ENCODE results near the gene SMURF2. TPM values are rescaled to one million over a fixed set of nuclear protein-coding genes. Genes with fewer than 3 reads are reported as not detected.

Gene SMURF2
- total and polyA plus RNA-seq, 9 of the 15 experiments (the other 6 are each of a cell fraction or from before 2014, with no cell fraction given), result 3.8 to 22.0 (median 14.8) TPM

GRCh38 chr17:64504769-64505339 lies 157.3 kb downstream of the SMURF2 start (continued):
- no peak for TF ChIP-seq ZNF639 (CRISPR knock-in tag; conservative IDR thresholded peaks at IDR 0.05 in 1 of 2, IDR thresholded peaks at IDR 0.05 in 1 of 2)
- TF ChIP-seq IRF2 (CRISPR knock-in tag; IDR thresholded peaks at IDR 0.05), result no peak
- no peak for TF ChIP-seq ZNF75A (CRISPR knock-in tag; IDR thresholded peaks at IDR 0.05)
- no peak for TF ChIP-seq ZBTB49 (CRISPR knock-in tag; IDR thresholded peaks at IDR 0.05; ENCODE audit: borderline replicate concordance)
- TF ChIP-seq SFPQ (IDR thresholded peaks at IDR 0.05; ENCODE audit: low read depth, low read length), result peak; percentile 65
- TF ChIP-seq POLR2G (IDR thresholded peaks at IDR 0.05; ENCODE audit: low read depth, low read length), result no peak
- TF ChIP-seq ZFP91 (CRISPR knock-in tag; IDR thresholded peaks at IDR 0.05), result no peak
- TF ChIP-seq TCF3 (CRISPR knock-in tag; IDR thresholded peaks at IDR 0.05), result peak; percentile 85
- TF ChIP-seq ZNF77 (CRISPR knock-in tag; IDR thresholded peaks at IDR 0.05), result no peak
- no peak for TF ChIP-seq NFIX (CRISPR knock-in tag; IDR thresholded peaks at IDR 0.05; ENCODE audit: low read depth)
- TF ChIP-seq ZNF436 (CRISPR knock-in tag; IDR thresholded peaks at IDR 0.05), result no peak
- TF ChIP-seq SMARCE1 (IDR thresholded peaks at IDR 0.05), result peak; percentile 13; the same call in 1 of the 2 replicates
- no peak for TF ChIP-seq ZBTB2 (IDR thresholded peaks at IDR 0.05)
- no peak for TF ChIP-seq GATAD2A (IDR thresholded peaks at IDR 0.05)
- no peak for TF ChIP-seq NR2C1 (IDR thresholded peaks at IDR 0.05)
- 0 out of 2 replicates have a peak, but pooled peaks have one; percentile 5 for TF ChIP-seq NR2C1 (tag; IDR thresholded peaks at IDR 0.05)
- no peak for TF ChIP-seq HMBOX1 (IDR thresholded peaks at IDR 0.05)
- TF ChIP-seq TSC22D4 (tag; IDR thresholded peaks at IDR 0.05), result no peak

Data from K562 (cell line).